A673 (cell line): Measurements from ENCODE around the gene RASL10A. TPM values are rescaled to one million over a fixed set of nuclear protein-coding genes. Genes with fewer than 3 reads are reported as not detected.

ENCODE experiments used
- BruUV-seq: library from RNA; stranded (reverse); fragments of 400-500 nt; replicated peaks from 2 replicates; lab custom pipeline; 2021; lab: Mats Ljungman, UMichigan
- CTCF ChIA-PET: fragments of 300-600 bp; sonication (Branson Sonifier 250); formaldehyde crosslinking; loops from one replicate; lab custom pipeline; 2022; ENCODE audit warnings: antibody characterized with exemption; lab: Charles Lee
- POLR2A ChIA-PET: fragments of 300-600 bp; sonication (Branson Sonifier 250); formaldehyde crosslinking; loops from one replicate; lab custom pipeline; 2022; ENCODE audit warnings: antibody characterized with exemption; ENCODE audit not compliant: low non-redundant PET; lab: Charles Lee
- DNase-seq: peaks from one replicate; pipeline ENCODE4 v3.0.0-alpha.2; 2015; ENCODE audit warnings: low spot score
- H3K27ac ChIP-seq: fragments of 200-600 bp; sonication (generic); 2 replicates; pipeline ENCODE4 v1.5.1; 2016; ENCODE audit warnings: mixed run types, low read depth, mild to moderate bottlenecking, mixed read lengths, antibody characterized with exemption, low read length; ENCODE audit not compliant: poor library complexity, severe bottlenecking
- H3K27me3 ChIP-seq: fragments of 200-600 bp; sonication (generic); replicated peaks from 2 replicates; pipeline ENCODE4 v1.6.1; 2017; ENCODE audit warnings: mixed run types, low read depth, mild to moderate bottlenecking, mixed read lengths, antibody characterized with exemption, low read length; ENCODE audit not compliant: insufficient read depth, poor library complexity
- H3K36me3 ChIP-seq: fragments of 200-600 bp; sonication (generic); 2 replicates; pipeline ENCODE4 v1.6.1; 2016; ENCODE audit warnings: mixed run types, mild to moderate bottlenecking, mixed read lengths, antibody characterized with exemption, low read length; ENCODE audit not compliant: insufficient read depth, poor library complexity, severe bottlenecking
- H3K4me1 ChIP-seq: fragments of 200-600 bp; sonication (generic); 2 replicates; pipeline ENCODE4 v1.6.1; 2017; ENCODE audit warnings: mixed run types, mild to moderate bottlenecking, mixed read lengths, antibody characterized with exemption, low read length; ENCODE audit not compliant: insufficient read depth, poor library complexity, severe bottlenecking
- H3K4me3 ChIP-seq: fragments of 200-600 bp; sonication (generic); 2 replicates; pipeline ENCODE4 v1.5.1; 2016; ENCODE audit warnings: low read depth, mixed run types, mild to moderate bottlenecking, mixed read lengths, low read length; ENCODE audit not compliant: poor library complexity, severe bottlenecking
- H3K9me3 ChIP-seq: fragments of 200-600 bp; sonication (generic); 2 replicates; pipeline ENCODE4 v1.6.1; 2016; ENCODE audit warnings: mixed run types, low read depth, mild to moderate bottlenecking, mixed read lengths, antibody characterized with exemption, low read length; ENCODE audit not compliant: poor library complexity, severe bottlenecking
- CTCF ChIP-seq: fragments of 300-800, 200-600 bp; sonication (generic); conservative IDR thresholded peaks from 2 replicates; pipeline ENCODE4 v1.5.1; 2017; ENCODE audit warnings: low read depth, mild to moderate bottlenecking, antibody characterized with exemption, low read length, moderate library complexity, mixed read lengths
- EZH2 ChIP-seq: fragments of 200-600 bp; sonication (generic); IDR thresholded peaks from 2 replicates; pipeline ENCODE4 v1.6.1; 2017; ENCODE audit warnings: borderline replicate concordance, low read depth, mild to moderate bottlenecking, mixed read lengths, antibody characterized with exemption, low read length; ENCODE audit not compliant: poor library complexity, severe bottlenecking
- intact Hi-C: fragments of 100-400 bp; cut with micrococcal nuclease; formaldehyde crosslinking; loops from one replicate; pipeline ENCODE4 v1.10.0; 2022; ENCODE audit not compliant: unreplicated experiment
- total RNA-seq: library from RNA; stranded (reverse); gene quantifications from 2 replicates; pipeline ENCODE4 v1.2.3, GENCODE V29; 2021

RASL10A gene
- total RNA-seq, 1 experiment from 2014 or later = not detected

- Histone ChIP-seq H3K27ac (peak overlapping the region; percentile 83), H3K36me3 (no peaks in the 10 kb centered on the region), H3K4me1 (peaks cover 23% of the 10 kb centered on the region), H3K9me3 (no peaks in the 10 kb centered on the region), H3K27me3 (no peaks in the 10 kb centered on the region), H3K4me3 (peak overlapping the region; percentile 60)
- peak; percentile 91 for DNase-seq
- no peak for TF ChIP-seq EZH2
- no peak for TF ChIP-seq CTCF
- BruUV-seq = no TSS peak
- POLR2A ChIA-PET = interaction anchor here (0.6 kb wide), 1 partner anchor 849 kb away, joined by 7 read pairs; no protein-coding TSS in a partner anchor
- CTCF ChIA-PET = interaction anchor here (0.7 kb wide), 1 partner anchor 10 kb away, joined by 4 read pairs; no protein-coding TSS in a partner anchor
- intact Hi-C loops = no loop called here
Measured at GRCh38 chr22:29306835-29307595, 8.5 kb downstream of the RASL10A start.

- BruUV-seq = no TSS peak
- Histone ChIP-seq H3K4me1 (peaks cover 22% of the 10 kb centered on the region), H3K9me3 (no peaks in the 10 kb centered on the region), H3K27ac (peak within 1 kb of the TSS; percentile 83), H3K27me3 (no peaks in the 10 kb centered on the region), H3K36me3 (no peaks in the 10 kb centered on the region), H3K4me3 (peak within 1 kb of the TSS; percentile 60)
- DNase-seq = peak; percentile 85
- TF ChIP-seq CTCF = peak; percentile 38; the same call in 1 of the 2 replicates
- TF ChIP-seq EZH2 = no peak
- intact Hi-C loops = no loop called here
- POLR2A ChIA-PET = interaction anchor here (0.6 kb wide), 1 partner anchor 849 kb away, joined by 7 read pairs; no protein-coding TSS in a partner anchor
- CTCF ChIA-PET = interaction anchor here (0.5 to 0.7 kb wide), 2 partner anchors 11 to 1890 kb away, joined by 4 to 8 read pairs; no protein-coding TSS in a partner anchor
Measured at GRCh38 chr22:29306175-29306834, 9.2 kb downstream of the RASL10A start, which contains the start of gene GAS2L1. TSS of gene GAS2L1 (plus strand) at chr22:29306650. CDS start at chr22:29308106, 1,456 bp downstream.

DNA sequence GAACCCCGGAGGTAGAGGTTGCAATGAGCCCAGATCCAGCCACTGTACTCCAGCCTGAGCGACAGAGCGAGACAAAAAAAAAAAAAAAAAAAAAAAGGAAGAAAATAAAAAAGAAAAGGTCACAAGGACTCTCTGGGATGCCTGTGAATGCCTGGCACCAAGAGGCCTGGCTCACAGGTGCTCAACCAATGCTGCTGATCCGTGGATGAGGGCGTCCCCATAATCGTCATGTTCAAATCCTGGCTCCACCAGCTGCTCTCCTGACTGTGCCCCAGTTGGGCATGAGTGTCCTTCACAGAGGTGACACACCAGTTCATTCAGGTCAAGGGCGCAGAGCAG is 9.7 kb downstream of the RASL10A start:
- Histone ChIP-seq H3K4me1 (peaks cover 17% of the 10 kb centered on the region), H3K4me3 (peak overlapping the region; percentile 60), H3K36me3 (no peaks in the 10 kb centered on the region), H3K27ac (no peak overlapping the region), H3K27me3 (no peaks in the 10 kb centered on the region), H3K9me3 (no peaks in the 10 kb centered on the region)
- ChIA-PET POLR2A (no interaction called here), CTCF (interaction anchor here (0.5 kb wide), 1 partner anchor 1890 kb away, joined by 8 read pairs; no protein-coding TSS in a partner anchor)
- intact Hi-C loops = no loop called here
- TF ChIP-seq EZH2 = no peak
- BruUV-seq = no TSS peak
- DNase-seq = peak; percentile 35
